Measurements from ENCODE around the gene PEX11G.

DNA sequence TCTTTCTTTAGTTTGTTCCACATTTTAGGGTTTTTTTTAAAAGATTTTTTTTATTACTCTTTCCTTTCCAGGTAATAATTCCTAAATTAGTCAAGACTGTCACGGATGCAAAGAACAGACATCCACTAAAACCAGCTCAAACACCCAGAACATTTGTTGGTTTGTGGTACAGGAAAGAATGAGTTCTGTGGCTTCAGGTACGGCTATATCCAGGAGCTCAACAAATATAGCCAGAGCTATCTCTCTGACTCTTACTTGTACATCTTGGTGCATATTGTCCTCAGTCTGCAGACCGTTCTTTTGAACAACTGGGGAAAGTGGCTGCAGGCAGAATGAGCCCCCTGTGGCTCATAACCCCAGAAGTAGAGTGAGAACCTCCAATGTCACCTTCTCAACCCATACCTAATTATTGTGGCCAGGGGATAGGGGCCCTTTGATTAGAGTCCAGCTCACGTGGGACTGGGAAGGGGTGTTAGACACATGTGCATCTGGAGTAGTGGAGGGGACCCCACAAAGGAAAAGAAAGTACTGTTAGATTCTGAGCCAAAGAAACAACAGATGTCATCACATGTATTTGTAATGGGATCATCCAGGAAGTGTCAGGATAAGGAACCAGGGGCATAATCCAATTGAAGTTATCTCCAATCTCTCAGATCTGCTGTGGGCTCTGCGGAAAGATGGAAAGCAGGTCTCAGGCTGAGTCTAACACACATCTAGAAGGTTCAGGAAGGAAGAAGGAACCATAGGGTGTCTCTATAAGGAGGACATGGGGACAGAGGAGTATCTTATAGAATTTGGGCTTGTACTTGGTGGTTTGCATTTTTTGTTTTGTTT lies 25.2 kb upstream of the PEX11G start:
- no peak for TF ChIP-seq RAD21 (CRISPR knock-in tag; conservative IDR thresholded peaks at IDR 0.05 in 1 of 2, IDR thresholded peaks at IDR 0.05 in 1 of 2)
- TF ChIP-seq MYNN (IDR thresholded peaks at IDR 0.05), result no peak
- TF ChIP-seq MYNN (CRISPR knock-in tag; IDR thresholded peaks at IDR 0.05), result no peak
- no peak for TF ChIP-seq DMBX1 (CRISPR knock-in tag; IDR thresholded peaks at IDR 0.05; ENCODE audit: borderline replicate concordance)
- no peak for TF ChIP-seq CTCF (IDR thresholded peaks at IDR 0.05 in 2 of 3, conservative IDR thresholded peaks at IDR 0.05 in 1 of 3; ENCODE audit: insufficient read depth in 2 of 3, low read depth in 1 of 3, low read length in 3 of 3)
- TF ChIP-seq NR2C2 (CRISPR knock-in tag; IDR thresholded peaks at IDR 0.05), result no peak
- no peak for TF ChIP-seq NR2C2 (tag; IDR thresholded peaks at IDR 0.05)
- no peak for TF ChIP-seq MYC (IDR thresholded peaks at IDR 0.05; ENCODE audit: low read depth, low read length)
- no peak for TF ChIP-seq MYC (CRISPR knock-in tag; IDR thresholded peaks at IDR 0.05; ENCODE audit: borderline replicate concordance, low read depth)
- no peak for TF ChIP-seq PURB (CRISPR knock-in tag; IDR thresholded peaks at IDR 0.05; ENCODE audit: low read depth)
- TF ChIP-seq USF2 (CRISPR knock-in tag; IDR thresholded peaks at IDR 0.05), result no peak
- no peak for TF ChIP-seq ZFX (CRISPR knock-in tag; IDR thresholded peaks at IDR 0.05)
- TF ChIP-seq FOXJ3 (CRISPR knock-in tag; IDR thresholded peaks at IDR 0.05), result no peak
- no peak for TF ChIP-seq RFX7 (CRISPR knock-in tag; IDR thresholded peaks at IDR 0.05)
- TF ChIP-seq RFX5 (IDR thresholded peaks at IDR 0.05; ENCODE audit: low read depth, low read length), result no peak

Measured in K562 (cell line).